Muscle layer of duodenum (tissue), 2 donors: ENCODE data around the gene MNX1.

Experiments used
- H3K27ac ChIP-seq: one replicate; pipeline ENCODE4 v1.7.0; 2013; ENCODE audit warnings: mild to moderate bottlenecking, low read length
- H3K27me3 ChIP-seq: one replicate; pipeline ENCODE4 v1.7.0; 2013; ENCODE audit warnings: low read depth, mild to moderate bottlenecking, control low read depth, low read length
- H3K36me3 ChIP-seq, 2 donors: one replicate each; pipeline ENCODE4 v1.7.0; 2013; ENCODE audit warnings: low read length in 2 of 2, control low read depth in 1 of 2, mild to moderate bottlenecking in 1 of 2; ENCODE audit not compliant: insufficient read depth in 2 of 2, control insufficient read depth in 1 of 2
- H3K4me1 ChIP-seq, 2 donors: one replicate each; pipeline ENCODE4 v1.7.0; 2013; ENCODE audit warnings: low read length in 2 of 2, mild to moderate bottlenecking in 2 of 2, control low read depth in 1 of 2, moderate library complexity in 1 of 2; ENCODE audit not compliant: insufficient read depth in 2 of 2, control insufficient read depth in 1 of 2
- H3K4me3 ChIP-seq, 2 donors: one replicate each; pipeline ENCODE4 v1.7.0; 2013; ENCODE audit warnings: low read length in 2 of 2, low read depth in 1 of 2, mild to moderate bottlenecking in 1 of 2
- H3K9me3 ChIP-seq, 2 donors: one replicate each; pipeline ENCODE4 v1.7.0; 2013; ENCODE audit warnings: low read length in 2 of 2, control low read depth in 1 of 2, mild to moderate bottlenecking in 1 of 2; ENCODE audit not compliant: control insufficient read depth in 1 of 2
- donor health status: healthy.

The MNX1 gene

DNA sequence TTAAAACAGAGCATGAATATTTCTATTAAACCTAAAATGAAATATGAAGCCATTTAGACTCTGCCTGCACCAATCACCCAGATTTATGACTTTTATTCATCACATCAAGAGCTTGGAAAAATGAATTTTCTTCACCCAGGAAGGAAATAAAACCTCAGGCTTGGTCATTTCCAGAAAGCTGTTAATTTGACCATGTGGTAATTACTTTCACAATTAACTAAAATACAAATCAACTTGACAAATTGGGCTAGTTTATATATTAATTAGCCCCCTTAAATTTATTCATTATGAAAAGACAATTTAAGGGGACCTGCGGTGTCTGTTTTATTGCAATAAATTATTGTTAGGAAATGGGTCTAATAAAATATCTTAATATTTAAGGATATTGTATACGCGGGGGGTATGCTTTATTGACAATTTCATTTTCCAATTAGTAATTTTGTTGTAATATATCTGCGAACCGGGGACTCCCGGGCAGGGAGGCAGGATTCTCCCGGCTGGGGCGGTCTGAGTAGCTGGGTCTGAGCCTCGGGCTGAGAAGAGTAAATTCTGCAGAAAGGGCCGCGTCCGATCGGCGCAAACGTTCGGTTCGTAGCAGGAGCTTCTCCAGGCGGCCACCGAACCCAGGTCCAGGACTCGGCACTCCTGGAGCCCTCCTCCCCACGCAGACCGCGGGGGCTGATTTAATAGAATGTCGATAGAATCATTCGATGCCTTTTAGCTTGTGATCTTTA lies 9.4 kb upstream of the MNX1 start:
- Histone ChIP-seq H3K4me3 (no peak overlapping the region), H3K36me3 (no peaks in the 10 kb centered on the region), H3K27ac (no peak overlapping the region), H3K4me1 (peaks cover 0 to 39% of the 10 kb centered on the region in 2 donors), H3K27me3 (peaks cover 85% of the 10 kb centered on the region), H3K9me3 (no peaks in the 10 kb centered on the region)

GRCh38 chr7:157018997-157019608 lies 8.6 kb upstream of the MNX1 start:
- Histone ChIP-seq H3K4me1 (peaks cover 0 to 39% of the 10 kb centered on the region in 2 donors), H3K27ac (no peak overlapping the region), H3K27me3 (peaks cover 87% of the 10 kb centered on the region), H3K4me3 (no peak overlapping the region), H3K9me3 (no peaks in the 10 kb centered on the region), H3K36me3 (no peaks in the 10 kb centered on the region)

DNA sequence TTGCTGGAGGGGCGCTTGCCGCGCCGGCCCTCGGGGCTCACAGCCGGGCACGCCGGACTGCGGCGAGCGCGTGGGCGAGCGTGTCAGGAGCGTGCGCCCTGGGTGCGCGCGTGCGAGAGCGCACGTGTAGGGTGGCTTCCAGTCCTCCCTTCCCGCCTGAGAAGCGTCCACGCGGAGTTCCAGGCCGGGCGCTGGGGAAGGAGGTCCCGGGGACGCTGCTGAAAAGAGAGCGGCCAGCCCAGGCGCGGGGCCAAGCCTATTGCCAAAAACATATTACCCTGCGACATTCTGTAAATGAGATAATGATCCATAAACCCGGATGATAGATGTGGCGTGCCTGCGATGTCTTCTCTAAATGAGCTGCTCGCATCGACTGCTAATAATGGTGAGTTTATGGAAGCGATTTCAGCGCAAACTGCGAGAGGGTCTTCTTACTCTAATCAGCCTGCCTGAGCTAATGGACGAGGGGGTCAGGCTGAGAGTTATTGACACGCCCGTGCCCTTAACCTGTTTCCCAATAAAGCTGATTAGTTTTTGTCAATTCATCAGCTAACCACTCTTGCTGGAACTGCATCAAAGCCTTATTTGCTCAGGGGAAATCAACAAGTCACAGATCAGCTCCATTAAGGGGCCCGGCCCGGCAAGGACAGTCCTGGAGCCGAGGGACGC lies 8.0 kb upstream of the MNX1 start:
- no peak overlapping the region for H3K27ac ChIP-seq
- peaks cover 0 to 39% of the 10 kb centered on the region in 2 donors for H3K4me1 ChIP-seq
- peaks cover 88% of the 10 kb centered on the region for H3K27me3 ChIP-seq
- H3K36me3 ChIP-seq = no peaks in the 10 kb centered on the region
- no peak overlapping the region for H3K4me3 ChIP-seq
- H3K9me3 ChIP-seq = no peaks in the 10 kb centered on the region

DNA sequence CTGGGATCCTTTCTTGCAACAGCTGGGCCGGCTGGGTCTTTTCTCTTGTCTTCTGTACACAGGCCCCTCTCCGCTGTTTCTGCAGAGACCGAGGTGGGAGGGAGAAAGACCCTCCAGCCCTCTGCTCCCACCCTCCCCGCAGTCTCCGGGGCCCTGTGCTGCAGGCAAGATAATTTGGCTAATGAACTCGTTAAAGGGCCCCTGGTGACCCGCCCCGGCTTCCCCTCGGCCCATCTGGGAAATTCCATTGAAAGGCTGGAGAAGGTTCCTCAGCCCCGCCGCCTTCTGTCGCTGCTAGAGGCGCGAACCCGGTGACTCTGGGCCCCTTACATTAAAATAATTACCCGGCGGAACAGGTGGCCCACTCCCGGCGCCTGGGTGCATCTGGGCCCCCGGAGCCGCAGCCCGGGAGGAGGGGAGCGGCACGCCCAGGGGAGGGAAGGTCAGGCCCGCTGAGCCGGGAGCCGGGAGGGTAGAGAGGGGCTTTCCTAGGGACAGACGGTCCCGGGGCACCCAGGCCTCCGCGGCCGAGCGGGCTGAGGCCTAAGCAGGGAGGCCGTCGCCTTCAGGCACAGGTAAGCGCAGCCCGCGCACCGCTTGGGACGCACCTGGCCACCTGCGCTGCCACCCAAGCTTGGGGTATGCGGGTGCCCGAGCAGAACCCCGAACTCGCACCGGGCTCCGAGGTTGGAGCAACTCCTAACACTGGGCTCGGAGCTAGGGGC lies 7.3 kb upstream of the MNX1 start:
- Histone ChIP-seq H3K4me1 (peaks cover 0 to 39% of the 10 kb centered on the region in 2 donors), H3K27ac (no peak overlapping the region), H3K36me3 (no peaks in the 10 kb centered on the region), H3K27me3 (peaks cover 85% of the 10 kb centered on the region), H3K4me3 (no peak overlapping the region), H3K9me3 (no peaks in the 10 kb centered on the region)

GRCh38 chr7:157017149-157017548 lies 6.7 kb upstream of the MNX1 start:
- Histone ChIP-seq H3K9me3 (no peaks in the 10 kb centered on the region), H3K27ac (no peak overlapping the region), H3K4me3 (no peak overlapping the region), H3K27me3 (peaks cover 81% of the 10 kb centered on the region), H3K4me1 (peaks cover 0 to 38% of the 10 kb centered on the region in 2 donors), H3K36me3 (no peaks in the 10 kb centered on the region)

GRCh38 chr7:157016352-157017041 lies 6.0 kb upstream of the MNX1 start:
- no peaks in the 10 kb centered on the region for H3K36me3 ChIP-seq
- no peak overlapping the region for H3K4me3 ChIP-seq
- peaks cover 0 to 34% of the 10 kb centered on the region in 2 donors for H3K4me1 ChIP-seq
- H3K27me3 ChIP-seq = peaks cover 82% of the 10 kb centered on the region
- no peaks in the 10 kb centered on the region for H3K9me3 ChIP-seq
- no peak overlapping the region for H3K27ac ChIP-seq

DNA sequence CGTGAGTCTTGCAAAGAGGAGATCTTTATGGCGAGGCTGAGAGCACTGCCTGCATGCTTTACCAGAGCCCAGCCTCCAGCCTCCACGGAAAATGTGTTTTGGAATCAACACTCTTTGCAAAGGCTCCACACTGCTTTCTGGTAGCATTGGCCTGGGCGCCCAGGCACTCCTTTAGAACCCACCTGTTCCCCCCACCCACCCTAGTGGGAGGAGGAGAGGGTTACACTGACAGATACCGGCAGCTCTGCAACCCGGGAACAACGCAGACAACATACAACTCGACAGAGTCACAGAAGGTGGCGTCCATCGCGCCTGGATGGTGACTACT lies 5.5 kb upstream of the MNX1 start:
- Histone ChIP-seq H3K27ac (no peak overlapping the region), H3K4me1 (peaks cover 0 to 35% of the 10 kb centered on the region in 2 donors), H3K4me3 (no peak overlapping the region), H3K9me3 (no peaks in the 10 kb centered on the region), H3K36me3 (no peaks in the 10 kb centered on the region), H3K27me3 (peaks cover 83% of the 10 kb centered on the region)

GRCh38 chr7:157014635-157015555 lies 4.4 kb upstream of the MNX1 start:
- Histone ChIP-seq H3K27ac (no peak overlapping the region), H3K4me1 (peaks cover 0 to 35% of the 10 kb centered on the region in 2 donors), H3K36me3 (no peaks in the 10 kb centered on the region), H3K9me3 (no peaks in the 10 kb centered on the region), H3K27me3 (peaks cover 74% of the 10 kb centered on the region), H3K4me3 (no peak overlapping the region)

- H3K9me3 ChIP-seq = no peaks in the 10 kb centered on the region
- H3K4me1 ChIP-seq = peaks cover 0 to 35% of the 10 kb centered on the region in 2 donors
- no peaks in the 10 kb centered on the region for H3K36me3 ChIP-seq
- H3K27ac ChIP-seq = no peak overlapping the region
- H3K4me3 ChIP-seq = no peak overlapping the region
- H3K27me3 ChIP-seq = peaks cover 66% of the 10 kb centered on the region
Measured at GRCh38 chr7:157013602-157014549, 3.4 kb upstream of the MNX1 start.
